CD4-positive, alpha-beta T cell treated with Interleukin-17A for 4 hours (primary cell): ENCODE data around the gene RNF220.

Experiments used
- DNase-seq: peaks from one replicate; pipeline ENCODE4 v3.0.0-alpha.2; 2020; ENCODE audit warnings: mixed read lengths

RNF220 gene

GRCh38 chr1:44407430-44408211 is 2.6 kb downstream of the RNF220 start:
- DNase-seq: peak; percentile 10

GRCh38 chr1:44408212-44408582 is 3.1 kb downstream of the RNF220 start:
- no peak for DNase-seq

- no peak for DNase-seq
Observed at GRCh38 chr1:44408632-44409602, 3.9 kb downstream of the RNF220 start.

- no peak for DNase-seq
Observed at GRCh38 chr1:44409757-44410156, 4.7 kb downstream of the RNF220 start.

GRCh38 chr1:44411861-44412260 is 6.8 kb downstream of the RNF220 start:
- no peak for DNase-seq

- no peak for DNase-seq
Observed at GRCh38 chr1:44412601-44413000, 7.5 kb downstream of the RNF220 start.

GRCh38 chr1:44413740-44414139 is 8.7 kb downstream of the RNF220 start:
- no peak for DNase-seq

GRCh38 chr1:44415013-44415412 is 10.0 kb downstream of the RNF220 start:
- no peak for DNase-seq

GRCh38 chr1:44416408-44416807 is 11.4 kb downstream of the RNF220 start:
- DNase-seq: no peak

- DNase-seq: no peak
Observed at GRCh38 chr1:44417351-44418021, 12.4 kb downstream of the RNF220 start.

- DNase-seq: no peak
Observed at GRCh38 chr1:44418022-44418673, 13.1 kb downstream of the RNF220 start.

GRCh38 chr1:44419901-44420300 is 14.8 kb downstream of the RNF220 start:
- DNase-seq: no peak

GRCh38 chr1:44420535-44420934 is 15.5 kb downstream of the RNF220 start:
- DNase-seq: no peak

- DNase-seq: no peak
Observed at GRCh38 chr1:44421446-44421884, 16.4 kb downstream of the RNF220 start.

- DNase-seq: no peak
Observed at GRCh38 chr1:44422161-44422560, 17.1 kb downstream of the RNF220 start.

- DNase-seq: no peak
Observed at GRCh38 chr1:44423591-44424537, 18.8 kb downstream of the RNF220 start.

- no peak for DNase-seq
Observed at GRCh38 chr1:44424747-44425146, 19.7 kb downstream of the RNF220 start.

GRCh38 chr1:44425341-44426082 is 20.5 kb downstream of the RNF220 start:
- DNase-seq: no peak

GRCh38 chr1:44431861-44432260 is 26.8 kb downstream of the RNF220 start:
- no peak for DNase-seq

- DNase-seq: no peak
Observed at GRCh38 chr1:44433209-44433608, 28.2 kb downstream of the RNF220 start.
